MV-4-11 (cell line): Measurements from ENCODE around the gene BMP4.
"Not testable (repeated sequence)": the region's sequence is repeated elsewhere in the genome, so short reads cannot be mapped to it uniquely, and the experiment has no call there.

ENCODE experiments used
- DNase-seq: peaks from one replicate; lab custom pipeline; 2025; lab: John Stamatoyannopoulos, UW

Gene BMP4

GRCh38 chr14:53956427-53957201 lies at the start of gene BMP4:
Gene BMP4 (minus strand): TSS chr14:53956825. CDS start chr14:53952222, 4,603 bp downstream.
- DNase-seq: no peak

- no peak for DNase-seq
These were observed 46.4 kb upstream of the BMP4 start for GRCh38 chr14:54003064-54003463.

- DNase-seq: no peak
These were observed 46.0 kb upstream of the BMP4 start for GRCh38 chr14:54002653-54003052.

GRCh38 chr14:54001189-54001878 lies 44.7 kb upstream of the BMP4 start:
- no peak for DNase-seq

GRCh38 chr14:54000341-54000811 lies 43.8 kb upstream of the BMP4 start:
- DNase-seq: no peak

- no peak for DNase-seq
These were observed 42.5 kb upstream of the BMP4 start for GRCh38 chr14:53999061-53999488.

GRCh38 chr14:53996041-53996440 lies 39.4 kb upstream of the BMP4 start:
- no peak for DNase-seq

GRCh38 chr14:53993920-53994607 lies 37.4 kb upstream of the BMP4 start:
- no peak for DNase-seq

GRCh38 chr14:53990978-53991377 lies 34.4 kb upstream of the BMP4 start:
- no peak for DNase-seq

- not testable (repeated sequence) for DNase-seq
These were observed 30.1 kb upstream of the BMP4 start for GRCh38 chr14:53986718-53987117.

- DNase-seq: not testable (repeated sequence)
These were observed 28.3 kb upstream of the BMP4 start for GRCh38 chr14:53984958-53985357.

GRCh38 chr14:53983112-53983511 lies 26.5 kb upstream of the BMP4 start:
- no peak for DNase-seq

- DNase-seq: no peak
These were observed 25.9 kb upstream of the BMP4 start for GRCh38 chr14:53982546-53982945.

- no peak for DNase-seq
These were observed 23.4 kb upstream of the BMP4 start for GRCh38 chr14:53979747-53980642.

- DNase-seq: no peak
These were observed 22.6 kb upstream of the BMP4 start for GRCh38 chr14:53979113-53979681.

- no peak for DNase-seq
These were observed 21.6 kb upstream of the BMP4 start for GRCh38 chr14:53978194-53978593.

- DNase-seq: no peak
These were observed 18.8 kb upstream of the BMP4 start for GRCh38 chr14:53975444-53975843.

- DNase-seq: no peak
These were observed 14.9 kb upstream of the BMP4 start for GRCh38 chr14:53971521-53971920.

- DNase-seq: no peak
These were observed 12.7 kb upstream of the BMP4 start for GRCh38 chr14:53969326-53969725.

GRCh38 chr14:53968726-53969125 lies 12.1 kb upstream of the BMP4 start:
- no peak for DNase-seq

GRCh38 chr14:53967606-53968005 lies 11.0 kb upstream of the BMP4 start:
- DNase-seq: no peak
